ENCODE data around the gene RING1.

RING1 gene

GRCh38 chr6:33208091-33208967 lies at the start of gene RING1:
Gene RING1, plus strand, starts transcription at chr6:33208500. Its CDS starts 323 bp downstream, at chr6:33208823.
- FAIRE-seq (peak; percentile 95), DNase-seq (ENCODE audit: insufficient read length, low spot score) (peak; percentile 88)

GRCh38 chr6:33160096-33160495 lies 48.2 kb upstream of the RING1 start:
- no peak for DNase-seq (ENCODE audit: insufficient read length, low spot score)
- FAIRE-seq = no peak

GRCh38 chr6:33160728-33161344 lies 47.5 kb upstream of the RING1 start:
- DNase-seq (ENCODE audit: insufficient read length, low spot score) = peak; percentile 82
- FAIRE-seq = peak; percentile 90

- DNase-seq (ENCODE audit: insufficient read length, low spot score) (peak; percentile 82), FAIRE-seq (peak; percentile 76)
Measured at GRCh38 chr6:33161354-33162331, 46.7 kb upstream of the RING1 start.

- DNase-seq (ENCODE audit: insufficient read length, low spot score) (no peak), FAIRE-seq (peak; percentile 31)
Measured at GRCh38 chr6:33163540-33163939, 44.8 kb upstream of the RING1 start.

- DNase-seq (ENCODE audit: insufficient read length, low spot score) = no peak
Measured at GRCh38 chr6:33164176-33164575, 44.1 kb upstream of the RING1 start.

GRCh38 chr6:33164665-33165373 lies 43.5 kb upstream of the RING1 start:
- FAIRE-seq = no peak
- DNase-seq (ENCODE audit: insufficient read length, low spot score) = no peak

More at GRCh38 chr6:33164176-33164575, 44.1 kb upstream of the RING1 start:
- no peak for FAIRE-seq

GRCh38 chr6:33165581-33166258 lies 42.6 kb upstream of the RING1 start:
- FAIRE-seq (no peak), DNase-seq (ENCODE audit: insufficient read length, low spot score) (no peak)

GRCh38 chr6:33166363-33166762 lies 41.9 kb upstream of the RING1 start:
- no peak for FAIRE-seq

GRCh38 chr6:33166811-33167210 lies 41.5 kb upstream of the RING1 start:
- DNase-seq (ENCODE audit: insufficient read length, low spot score) = no peak
- no peak for FAIRE-seq

More at GRCh38 chr6:33166363-33166762, 41.9 kb upstream of the RING1 start:
- no peak for DNase-seq (ENCODE audit: insufficient read length, low spot score)

- FAIRE-seq = peak; percentile 40
- no peak for DNase-seq (ENCODE audit: insufficient read length, low spot score)
Measured at GRCh38 chr6:33167374-33168283, 40.7 kb upstream of the RING1 start.

GRCh38 chr6:33168284-33168601 lies 40.1 kb upstream of the RING1 start:
- no peak for DNase-seq (ENCODE audit: insufficient read length, low spot score)
- no peak for FAIRE-seq

- no peak for FAIRE-seq
- DNase-seq (ENCODE audit: insufficient read length, low spot score) = no peak
Measured at GRCh38 chr6:33168639-33169038, 39.7 kb upstream of the RING1 start.

GRCh38 chr6:33169291-33170175 lies 38.8 kb upstream of the RING1 start:
- DNase-seq (ENCODE audit: insufficient read length, low spot score) (no peak), FAIRE-seq (no peak)

- no peak for FAIRE-seq
Measured at GRCh38 chr6:33170176-33171015, 37.9 kb upstream of the RING1 start.

GRCh38 chr6:33171016-33171879 lies 37.1 kb upstream of the RING1 start:
- DNase-seq (ENCODE audit: insufficient read length, low spot score) (no peak), FAIRE-seq (no peak)

More at GRCh38 chr6:33170176-33171015, 37.9 kb upstream of the RING1 start:
- no peak for DNase-seq (ENCODE audit: insufficient read length, low spot score)

Measured in HTR-8/SVneo (cell line).